HL-60 (cell line): Measurements from ENCODE around the gene POLR1A.

Experiments
- POLR2AphosphoS5 ChIP-seq: IDR thresholded peaks from 2 replicates; pipeline ENCODE4 v1.6.1; 2012; ENCODE audit warnings: low read depth
- TF ChIP-seq, protein P1 (sequence below): IDR thresholded peaks from one replicate; pipeline ENCODE4 v1.5.1; 2011; ENCODE audit warnings: low read length, control low read depth, inconsistent platforms; ENCODE audit not compliant: insufficient read depth
- TF ChIP-seq, protein P2 (sequence below): IDR thresholded peaks from 2 replicates; pipeline ENCODE4 v1.6.1; 2012; ENCODE audit warnings: low read depth; ENCODE audit not compliant: insufficient replicate concordance

DNA sequence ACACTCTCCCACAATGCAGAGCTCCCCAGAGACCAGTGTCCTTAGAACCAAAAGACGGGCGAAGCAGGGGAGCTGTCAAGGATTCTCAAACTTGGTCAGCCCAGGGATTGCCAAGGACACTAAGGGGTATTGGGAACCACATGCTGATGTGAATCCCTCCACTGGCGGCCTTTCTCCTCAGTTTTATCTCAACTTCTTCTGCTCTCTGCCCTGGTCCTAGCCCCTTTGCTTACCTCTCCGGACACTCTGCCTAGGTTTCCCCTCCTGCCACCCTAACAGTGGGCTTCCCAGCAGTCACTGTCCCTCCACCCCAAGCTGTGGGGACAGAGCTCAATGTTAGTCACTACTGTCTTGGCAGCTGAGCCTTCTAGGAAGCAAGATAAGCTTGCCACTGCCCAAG lies 61.1 kb downstream of the POLR1A start:
- TF ChIP-seq, protein P1, sequence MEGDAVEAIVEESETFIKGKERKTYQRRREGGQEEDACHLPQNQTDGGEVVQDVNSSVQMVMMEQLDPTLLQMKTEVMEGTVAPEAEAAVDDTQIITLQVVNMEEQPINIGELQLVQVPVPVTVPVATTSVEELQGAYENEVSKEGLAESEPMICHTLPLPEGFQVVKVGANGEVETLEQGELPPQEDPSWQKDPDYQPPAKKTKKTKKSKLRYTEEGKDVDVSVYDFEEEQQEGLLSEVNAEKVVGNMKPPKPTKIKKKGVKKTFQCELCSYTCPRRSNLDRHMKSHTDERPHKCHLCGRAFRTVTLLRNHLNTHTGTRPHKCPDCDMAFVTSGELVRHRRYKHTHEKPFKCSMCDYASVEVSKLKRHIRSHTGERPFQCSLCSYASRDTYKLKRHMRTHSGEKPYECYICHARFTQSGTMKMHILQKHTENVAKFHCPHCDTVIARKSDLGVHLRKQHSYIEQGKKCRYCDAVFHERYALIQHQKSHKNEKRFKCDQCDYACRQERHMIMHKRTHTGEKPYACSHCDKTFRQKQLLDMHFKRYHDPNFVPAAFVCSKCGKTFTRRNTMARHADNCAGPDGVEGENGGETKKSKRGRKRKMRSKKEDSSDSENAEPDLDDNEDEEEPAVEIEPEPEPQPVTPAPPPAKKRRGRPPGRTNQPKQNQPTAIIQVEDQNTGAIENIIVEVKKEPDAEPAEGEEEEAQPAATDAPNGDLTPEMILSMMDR = no peak
- no peak for TF ChIP-seq POLR2AphosphoS5
- TF ChIP-seq, protein P2, sequence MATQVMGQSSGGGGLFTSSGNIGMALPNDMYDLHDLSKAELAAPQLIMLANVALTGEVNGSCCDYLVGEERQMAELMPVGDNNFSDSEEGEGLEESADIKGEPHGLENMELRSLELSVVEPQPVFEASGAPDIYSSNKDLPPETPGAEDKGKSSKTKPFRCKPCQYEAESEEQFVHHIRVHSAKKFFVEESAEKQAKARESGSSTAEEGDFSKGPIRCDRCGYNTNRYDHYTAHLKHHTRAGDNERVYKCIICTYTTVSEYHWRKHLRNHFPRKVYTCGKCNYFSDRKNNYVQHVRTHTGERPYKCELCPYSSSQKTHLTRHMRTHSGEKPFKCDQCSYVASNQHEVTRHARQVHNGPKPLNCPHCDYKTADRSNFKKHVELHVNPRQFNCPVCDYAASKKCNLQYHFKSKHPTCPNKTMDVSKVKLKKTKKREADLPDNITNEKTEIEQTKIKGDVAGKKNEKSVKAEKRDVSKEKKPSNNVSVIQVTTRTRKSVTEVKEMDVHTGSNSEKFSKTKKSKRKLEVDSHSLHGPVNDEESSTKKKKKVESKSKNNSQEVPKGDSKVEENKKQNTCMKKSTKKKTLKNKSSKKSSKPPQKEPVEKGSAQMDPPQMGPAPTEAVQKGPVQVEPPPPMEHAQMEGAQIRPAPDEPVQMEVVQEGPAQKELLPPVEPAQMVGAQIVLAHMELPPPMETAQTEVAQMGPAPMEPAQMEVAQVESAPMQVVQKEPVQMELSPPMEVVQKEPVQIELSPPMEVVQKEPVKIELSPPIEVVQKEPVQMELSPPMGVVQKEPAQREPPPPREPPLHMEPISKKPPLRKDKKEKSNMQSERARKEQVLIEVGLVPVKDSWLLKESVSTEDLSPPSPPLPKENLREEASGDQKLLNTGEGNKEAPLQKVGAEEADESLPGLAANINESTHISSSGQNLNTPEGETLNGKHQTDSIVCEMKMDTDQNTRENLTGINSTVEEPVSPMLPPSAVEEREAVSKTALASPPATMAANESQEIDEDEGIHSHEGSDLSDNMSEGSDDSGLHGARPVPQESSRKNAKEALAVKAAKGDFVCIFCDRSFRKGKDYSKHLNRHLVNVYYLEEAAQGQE = no peak
